Mucosa of descending colon (tissue), 3 donors: ENCODE results near the gene EHBP1. TPM values are rescaled to one million over a fixed set of nuclear protein-coding genes. Genes with fewer than 3 reads are reported as not detected.
A peak's percentile ranks its signal among the peaks of the same experiment; 100 is the strongest.

ENCODE experiments used
- ATAC-seq: fragments of 200-7000 bp; cut with Tn5 transposase; one replicate; pipeline ENCODE4 v1.9.1; 2020; ENCODE audit warnings: mild to moderate bottlenecking, moderate library complexity
- DNase-seq, 3 donors: peaks; one replicate each; pipeline ENCODE4 v3.0.0-alpha.2; 2020
- H3K36me3 ChIP-seq: fragments of 200-600 bp; one replicate; pipeline ENCODE4 v1.8.0; 2021; ENCODE audit warnings: low read depth, mild to moderate bottlenecking
- H3K4me1 ChIP-seq: fragments of 200-600 bp; one replicate; pipeline ENCODE4 v1.8.0; 2021; ENCODE audit warnings: low read depth, mild to moderate bottlenecking
- H3K4me3 ChIP-seq: fragments of 200-600 bp; one replicate; pipeline ENCODE4 v1.8.0; 2021; ENCODE audit warnings: mild to moderate bottlenecking
- H3K9me3 ChIP-seq: fragments of 200-600 bp; one replicate; pipeline ENCODE4 v1.8.0; 2021; ENCODE audit warnings: mild to moderate bottlenecking
- CTCF ChIP-seq: fragments of 200-600 bp; IDR thresholded peaks from one replicate; pipeline ENCODE4 v1.8.0; 2022; ENCODE audit warnings: antibody characterized with exemption, mild to moderate bottlenecking
- intact Hi-C, 2 donors: fragments of 100-400 bp; cut with DNase I in 1 of 2; cut with micrococcal nuclease in 1 of 2; formaldehyde crosslinking; loops; one replicate each; pipeline versions ENCODE4 v1.11.0 to v1.11.1; 2022; cut with DNase I, micrococcal nuclease
- total RNA-seq, 3 donors: library from RNA; stranded (reverse); fragmentation: NEBNext Ultra II Directional in 2 of 3; extraction: Animal tissue kit (Norgen Biotek cat#: 25700) in 2 of 3; gene quantifications; one replicate each; pipeline versions ENCODE4 v1.2.1 to v1.2.4, GENCODE V29; 2021 to 2023
- donor health status: DM: no; HTN: no; CAD: no; lungs with moderate emphysema.
- donor health status: DM: no; HTN: no; CAD: no.
- donor health status: DM: no; HTN: yes; CAD: no.

The EHBP1 gene
- total RNA-seq, 3 donors from 2014 or later: 26.9 to 136 (median 28.2) TPM

DNA sequence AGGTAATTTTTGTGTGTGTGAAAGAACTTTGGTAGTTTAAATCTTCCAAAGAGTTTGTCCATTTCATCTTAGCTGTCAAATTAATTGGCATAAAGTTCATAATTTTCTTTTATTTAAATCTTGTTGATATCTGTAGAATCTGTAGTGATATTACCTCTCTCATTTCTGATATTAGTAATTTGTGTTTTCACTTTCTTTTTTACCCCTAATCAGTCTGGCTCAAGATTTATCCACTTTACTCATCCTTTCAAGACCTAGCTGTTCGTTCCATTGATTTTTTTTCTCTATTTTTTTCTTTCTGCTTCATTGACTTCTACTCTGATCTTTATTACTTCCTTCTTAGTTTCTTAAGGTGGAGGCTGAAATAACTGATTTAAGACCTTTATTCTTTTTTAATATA lies 202.6 kb downstream of the EHBP1 start:
- Histone ChIP-seq H3K4me1 (no peaks in the 10 kb centered on the region), H3K9me3 (no peaks in the 10 kb centered on the region), H3K36me3 (no peaks in the 10 kb centered on the region), H3K4me3 (no peak overlapping the region)
- TF ChIP-seq CTCF: no peak
- DNase-seq: no peak
- no peak for ATAC-seq
- intact Hi-C loops: no loop called here

DNA sequence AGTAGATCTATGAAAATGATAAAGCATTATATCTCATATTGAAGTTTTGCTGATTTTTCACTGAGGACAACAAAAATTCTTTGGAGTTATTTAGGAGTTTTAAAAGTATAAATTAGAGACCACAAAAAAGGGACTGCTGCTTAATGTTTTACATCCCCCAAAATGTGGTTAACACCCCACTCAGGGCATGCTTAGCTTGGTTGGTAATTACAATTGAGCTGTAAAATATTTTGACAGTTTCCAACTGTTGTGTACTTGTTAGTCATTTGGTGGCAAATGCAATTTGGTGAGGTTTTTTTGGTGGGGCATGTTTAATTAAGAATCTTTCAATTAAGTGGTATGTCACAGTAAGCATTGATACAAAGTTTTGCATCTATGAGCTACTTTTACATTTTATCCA lies 207.8 kb downstream of the EHBP1 start:
- DNase-seq (no peak), ATAC-seq (no peak)
- TF ChIP-seq CTCF: no peak
- intact Hi-C loops: no loop called here
- H3K4me1 ChIP-seq: no peaks in the 10 kb centered on the region
- no peaks in the 10 kb centered on the region for H3K9me3 ChIP-seq
- H3K36me3 ChIP-seq: no peaks in the 10 kb centered on the region
- no peak overlapping the region for H3K4me3 ChIP-seq

DNA sequence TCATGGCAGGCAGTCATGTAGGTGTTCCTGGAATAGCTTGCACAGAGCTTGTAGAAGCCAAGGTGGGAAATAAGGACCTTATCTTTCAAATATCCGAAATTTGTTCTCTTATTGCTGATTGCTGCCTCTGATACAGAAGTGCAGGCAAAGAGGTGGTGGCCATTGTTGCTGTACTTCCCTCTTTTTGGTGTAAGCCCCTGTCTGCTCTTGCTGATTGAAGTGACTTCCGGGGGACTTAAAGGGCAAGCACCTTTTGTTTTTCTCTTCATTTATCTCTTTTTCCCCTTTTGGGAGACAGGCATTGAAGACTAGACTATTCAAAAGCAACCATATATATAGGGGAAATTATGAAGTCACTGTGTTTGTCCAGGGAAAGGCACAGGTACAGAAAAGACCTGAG lies 213.5 kb downstream of the EHBP1 start:
- Histone ChIP-seq H3K4me3 (no peak overlapping the region), H3K9me3 (no peaks in the 10 kb centered on the region), H3K4me1 (no peaks in the 10 kb centered on the region), H3K36me3 (no peaks in the 10 kb centered on the region)
- TF ChIP-seq CTCF: no peak
- no peak for ATAC-seq
- intact Hi-C loops: no loop called here
- DNase-seq: no peak

- no peak for ATAC-seq
- H3K4me1 ChIP-seq: no peaks in the 10 kb centered on the region
- H3K9me3 ChIP-seq: no peaks in the 10 kb centered on the region
- no peak for TF ChIP-seq CTCF
- H3K36me3 ChIP-seq: no peaks in the 10 kb centered on the region
- intact Hi-C loops: no loop called here
- H3K4me3 ChIP-seq: no peak overlapping the region
- DNase-seq: no peak
Observed at GRCh38 chr2:62920070-62920469, 214.6 kb downstream of the EHBP1 start.

GRCh38 chr2:62923242-62923641 lies 217.7 kb downstream of the EHBP1 start:
- ATAC-seq: peak; percentile 34
- DNase-seq: peak in 2 of 3 donors; percentile 41 to 62
- TF ChIP-seq CTCF: no peak
- Histone ChIP-seq H3K4me1 (no peaks in the 10 kb centered on the region), H3K4me3 (no peak overlapping the region), H3K36me3 (no peaks in the 10 kb centered on the region), H3K9me3 (no peaks in the 10 kb centered on the region)
- intact Hi-C loops: no loop called here

DNA sequence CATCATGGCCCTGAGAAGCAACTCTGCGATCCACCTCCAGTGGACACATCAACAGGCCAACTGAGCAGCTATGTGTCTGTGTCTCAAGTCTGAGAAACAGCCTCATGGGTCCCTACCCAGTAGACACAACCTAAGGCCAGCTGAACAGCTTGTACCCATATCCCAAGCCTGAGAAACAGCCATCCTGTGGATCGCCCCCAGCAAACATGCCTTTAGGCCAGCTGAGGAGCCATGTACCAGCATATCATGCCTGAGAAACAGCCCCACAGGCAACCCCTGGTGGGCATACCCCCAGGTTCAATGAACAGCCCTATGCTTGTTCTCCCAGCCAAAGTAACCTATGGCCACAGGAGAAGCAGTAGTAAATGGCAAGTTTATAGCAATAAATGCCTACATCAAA lies 218.4 kb downstream of the EHBP1 start:
- Histone ChIP-seq H3K36me3 (no peaks in the 10 kb centered on the region), H3K4me3 (no peak overlapping the region), H3K9me3 (no peaks in the 10 kb centered on the region), H3K4me1 (no peaks in the 10 kb centered on the region)
- TF ChIP-seq CTCF: no peak
- no peak for DNase-seq
- intact Hi-C loops: no loop called here
- no peak for ATAC-seq
